NK-92 treated with Interleukin-12 subunit alpha and Interleukin-12 subunit beta, amount 100 ng/mL, for 24 hours (cell line): ENCODE measurements around the gene KCNA10.
A peak's percentile ranks its signal among the peaks of the same experiment; 100 is the strongest.
"Not testable (repeated sequence)": the region's sequence is repeated elsewhere in the genome, so short reads cannot be mapped to it uniquely, and the experiment has no call there.

Source experiments
- DNase-seq: peaks from one replicate; lab custom pipeline; 2025; lab: John Stamatoyannopoulos, UW

KCNA10 gene

DNA sequence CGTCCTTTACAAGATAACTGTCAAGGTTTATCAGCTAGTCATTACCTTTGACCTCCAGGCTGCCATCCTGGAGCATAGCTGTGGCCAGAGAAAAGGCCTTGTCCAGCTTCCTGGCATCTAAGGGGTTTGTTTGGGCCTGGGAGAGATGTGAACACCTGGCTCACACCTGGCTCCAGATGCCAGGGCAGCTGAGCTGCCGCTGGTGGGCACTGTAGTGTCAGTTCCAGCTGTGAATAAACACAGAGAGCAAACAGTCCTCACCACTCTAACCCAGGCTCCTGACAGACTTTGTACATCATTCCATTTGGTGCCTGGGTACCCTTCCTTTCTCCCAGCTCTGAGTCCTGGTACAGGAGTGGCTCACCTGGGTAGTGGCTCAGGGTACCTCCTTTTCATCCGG, 14.3 kb upstream of the KCNA10 start:
- no peak for DNase-seq

DNA sequence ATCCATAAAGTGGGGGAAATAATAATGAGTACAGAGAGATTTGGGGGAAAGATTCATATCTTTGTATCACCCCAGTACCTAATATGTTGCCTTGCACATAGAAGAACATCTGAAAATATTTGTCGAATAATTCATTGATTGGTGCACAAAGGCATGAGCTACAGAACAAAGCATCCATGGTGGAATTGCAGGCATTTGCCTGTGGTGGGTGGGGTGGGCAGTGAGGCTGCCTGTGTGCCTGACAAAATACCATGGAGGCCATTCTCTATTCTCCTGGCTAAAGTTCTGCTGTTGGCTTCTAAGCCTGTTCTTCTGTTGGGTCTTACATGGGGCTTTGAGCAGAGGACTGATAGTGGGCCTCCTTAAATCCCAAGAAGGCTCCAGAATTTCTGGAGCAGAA, 10.0 kb upstream of the KCNA10 start:
- no peak for DNase-seq

DNA sequence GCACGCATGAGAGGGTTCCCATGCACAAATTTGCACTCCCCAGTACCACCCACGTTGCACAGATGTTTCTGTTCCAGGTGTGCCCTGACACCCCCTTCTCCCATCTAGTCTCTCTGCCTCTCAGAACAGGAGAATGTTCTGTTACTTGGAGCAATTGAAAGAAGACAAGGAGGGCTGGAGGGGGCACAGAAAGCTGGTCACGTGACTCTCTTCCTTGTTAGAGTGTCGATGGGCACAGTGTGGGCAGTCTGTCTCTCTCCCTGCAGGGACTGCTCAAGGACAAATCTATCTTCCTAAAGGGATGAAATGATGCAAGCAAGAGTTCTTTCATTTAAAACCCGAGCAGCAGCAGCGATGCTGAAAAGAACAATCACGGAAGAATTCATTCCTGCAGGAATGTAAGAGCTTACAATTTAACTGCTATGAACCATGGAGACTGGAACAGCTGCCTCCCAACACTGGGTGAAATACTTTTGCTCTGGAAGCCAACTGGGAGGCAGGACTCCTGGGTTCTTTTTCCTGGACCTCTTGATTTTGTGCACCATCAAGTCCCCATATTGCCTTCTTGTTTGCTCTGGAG, 7.3 kb upstream of the KCNA10 start:
- DNase-seq = no peak

DNA sequence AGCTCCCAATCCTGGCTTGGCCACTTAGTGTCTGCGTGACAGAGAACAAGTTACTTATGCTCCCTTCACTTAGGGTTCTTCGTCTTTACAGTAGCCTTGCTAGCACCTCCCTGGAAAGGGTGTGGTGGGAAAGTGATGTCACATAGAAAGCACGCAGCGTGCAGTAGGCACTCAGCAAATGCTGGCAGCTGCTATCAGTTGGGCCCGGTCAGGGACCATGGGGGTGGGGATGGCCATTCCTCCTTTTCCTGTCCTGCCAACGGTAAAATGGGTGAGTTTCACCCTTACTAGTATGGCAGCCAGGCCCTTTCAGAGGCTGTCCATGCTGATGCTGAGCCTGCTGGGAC, 6.2 kb upstream of the KCNA10 start:
- no peak for DNase-seq

DNA sequence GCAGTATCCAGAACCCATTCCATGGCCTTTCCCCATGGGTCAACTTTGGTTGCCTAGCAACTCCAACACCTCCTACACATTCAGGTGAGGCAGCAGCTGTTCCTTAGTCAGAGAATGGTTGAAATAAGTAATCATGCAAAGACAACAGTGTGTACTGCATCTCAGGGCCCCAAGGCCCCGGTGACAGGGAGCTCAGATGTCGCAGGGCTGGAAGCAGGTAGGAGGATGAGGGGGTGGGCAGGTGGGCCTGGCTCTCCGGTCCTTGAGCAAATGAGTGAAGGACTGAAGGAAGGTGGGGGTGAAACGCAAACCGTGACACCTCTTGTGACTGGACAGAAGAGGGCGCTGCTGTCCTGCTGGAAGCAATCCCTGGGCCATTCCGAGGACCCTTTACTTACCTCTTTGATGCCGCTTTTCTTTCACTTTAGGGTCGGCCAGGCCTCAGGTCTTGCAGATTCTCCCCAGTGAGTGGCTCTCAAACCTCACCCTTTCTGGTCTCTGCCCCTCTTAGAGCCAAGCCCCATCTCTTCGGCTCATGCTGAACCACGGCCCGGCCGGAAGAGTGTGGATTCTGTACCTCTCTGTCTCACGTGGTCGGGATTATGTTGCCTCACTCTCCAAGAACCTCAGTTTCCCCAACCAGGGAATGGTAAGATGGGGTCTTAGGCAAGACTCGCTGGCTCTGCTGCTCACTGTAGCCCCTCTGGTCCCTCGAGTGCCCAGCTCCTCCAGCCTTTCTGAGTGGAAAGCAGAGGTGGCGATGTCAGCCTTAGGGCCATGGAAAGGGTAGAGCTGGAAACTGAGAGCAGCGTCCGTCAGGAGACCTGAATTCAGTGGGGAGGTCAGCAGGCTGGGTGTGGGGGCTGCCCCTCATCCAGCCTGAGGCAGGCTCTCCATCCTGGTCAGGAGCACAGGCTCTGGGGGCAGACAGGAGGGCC, 5.6 kb upstream of the KCNA10 start:
- DNase-seq = peak; percentile 39

DNA sequence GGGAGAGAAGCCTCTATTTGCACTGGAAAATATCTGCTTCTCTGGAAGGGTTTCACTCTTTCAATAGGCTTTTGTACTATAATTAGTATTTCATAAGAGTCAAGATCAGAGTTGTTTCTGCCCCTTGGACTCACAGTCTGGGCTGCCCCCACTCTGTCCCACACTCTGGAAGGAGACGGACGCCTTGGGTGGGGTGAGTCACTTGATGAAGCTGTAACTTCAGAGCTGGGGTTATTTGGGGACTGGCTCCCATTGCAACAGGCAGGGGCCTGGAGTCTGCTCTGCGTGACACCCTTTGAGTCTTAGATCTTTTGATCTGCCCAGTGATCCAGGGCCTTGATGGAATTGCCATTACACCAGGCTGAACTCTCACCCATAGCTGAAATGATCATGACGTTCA, 4.0 kb upstream of the KCNA10 start:
- no peak for DNase-seq

DNA sequence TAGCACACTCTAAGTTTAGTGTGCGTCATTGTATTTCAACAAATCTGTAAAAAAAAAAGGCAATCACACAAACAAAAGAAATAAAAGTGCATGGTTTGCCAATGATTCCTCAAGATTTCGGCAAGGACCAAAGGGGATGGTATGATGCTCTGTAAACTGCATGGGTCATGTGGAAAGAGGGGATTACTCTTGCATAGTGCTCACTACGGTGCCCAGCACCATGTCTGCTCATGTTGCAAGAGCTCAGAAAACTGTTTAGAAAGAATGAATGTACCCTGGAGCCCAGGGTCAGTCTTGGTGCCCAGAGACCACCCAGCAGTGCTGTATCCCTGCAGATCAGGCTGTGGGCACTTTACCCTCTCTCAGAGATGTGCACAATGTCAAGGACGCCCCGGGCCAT, 3.6 kb upstream of the KCNA10 start:
- no peak for DNase-seq

DNA sequence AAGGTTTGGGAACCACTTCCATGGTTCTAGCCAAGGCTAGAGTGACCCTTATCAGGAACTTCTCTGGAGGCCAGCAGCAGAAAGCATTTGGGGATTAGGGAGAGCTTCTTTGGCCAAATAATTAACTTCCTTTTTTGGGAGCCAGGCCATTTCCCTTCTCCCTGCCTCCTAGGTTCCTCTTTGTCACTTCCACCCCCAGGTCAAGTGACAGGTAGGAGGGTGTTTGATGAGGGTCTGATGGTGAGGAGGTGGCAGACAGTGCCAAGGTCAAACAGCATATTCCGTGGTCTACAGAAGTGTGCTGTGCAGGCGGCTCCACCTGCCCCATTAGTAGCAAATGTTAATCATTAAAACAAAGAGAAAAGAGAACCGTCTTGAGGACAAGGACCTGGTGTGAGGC, 1.9 kb upstream of the KCNA10 start:
- DNase-seq = no peak

DNA sequence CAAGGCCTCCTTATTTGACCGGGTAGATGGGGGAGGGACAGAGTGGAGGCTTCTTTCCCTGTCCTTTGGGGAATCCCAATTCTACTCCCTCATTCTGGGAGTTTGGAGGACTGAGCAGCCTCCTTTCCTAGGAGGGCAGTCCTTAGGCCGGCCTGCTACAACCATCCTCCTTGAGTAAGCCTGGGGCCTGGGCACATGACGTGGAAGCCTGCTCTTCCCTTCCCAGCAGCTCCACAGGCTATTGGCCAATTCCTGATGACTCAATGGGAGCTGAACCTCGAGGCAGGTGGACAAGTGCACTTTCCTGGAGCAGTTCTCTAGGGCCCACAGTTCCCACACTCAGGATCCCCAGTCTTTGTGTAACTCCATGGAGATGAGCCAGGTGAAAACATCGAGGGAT, 3.1 kb downstream of the KCNA10 start:
- no peak for DNase-seq

DNA sequence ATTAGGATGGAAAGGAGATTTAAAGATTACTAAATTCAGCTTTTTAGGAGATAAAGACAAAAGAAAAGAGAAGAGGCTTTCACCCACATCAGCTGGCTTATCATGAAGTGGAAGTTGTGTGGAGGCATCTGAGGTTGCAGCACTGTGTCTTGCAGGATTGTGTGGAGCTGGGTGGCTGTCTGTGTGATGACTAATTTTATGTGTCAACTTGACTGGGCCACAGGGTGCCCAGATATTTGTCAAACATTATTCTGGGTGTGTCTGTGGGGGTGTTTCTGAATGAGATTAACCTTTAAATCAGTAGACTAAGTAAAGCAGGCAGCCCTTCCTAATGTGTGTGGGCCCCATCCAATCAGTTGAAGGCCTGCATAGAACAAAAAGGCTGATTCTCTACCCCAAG, 3.9 kb downstream of the KCNA10 start:
- no peak for DNase-seq

DNA sequence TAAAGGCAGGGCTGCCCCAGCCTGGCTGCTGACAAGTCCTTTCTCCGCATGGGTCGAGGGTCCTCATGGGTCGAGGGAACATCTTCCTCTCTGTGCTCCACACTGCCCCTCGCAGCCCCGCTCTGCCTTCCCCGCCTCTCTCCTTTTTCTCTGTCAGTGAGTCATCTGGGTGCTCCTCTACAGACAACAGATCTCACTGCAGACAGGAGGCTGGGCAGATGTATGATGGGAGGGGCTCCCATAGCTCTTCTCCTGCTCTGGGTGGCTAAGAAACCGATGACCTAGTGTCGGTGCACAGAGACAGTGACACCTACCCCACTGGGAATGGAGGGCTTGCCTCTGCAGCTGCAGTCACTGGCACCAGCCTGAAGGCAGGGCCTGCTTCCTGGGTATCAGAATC, 5.5 kb downstream of the KCNA10 start:
- DNase-seq = no peak

DNA sequence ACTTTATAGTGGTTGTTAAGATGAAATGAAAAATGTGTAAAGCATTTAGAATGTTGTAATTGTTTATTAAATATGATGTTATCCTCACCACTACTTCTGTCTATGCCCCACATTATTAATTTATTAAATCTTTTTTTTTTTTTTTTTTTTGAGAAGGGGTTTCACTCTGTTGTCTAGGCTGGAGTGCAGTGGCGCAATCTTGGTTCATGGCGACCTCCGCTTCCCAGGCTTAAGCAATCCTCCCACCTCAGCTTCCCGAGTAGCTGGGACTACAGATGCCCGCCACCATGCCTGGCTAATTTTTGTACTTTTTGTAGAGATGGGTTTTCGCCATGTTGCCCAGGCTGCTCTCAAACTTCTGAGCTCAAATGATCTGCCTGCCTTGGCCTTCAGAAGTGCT, 7.5 kb downstream of the KCNA10 start:
- no peak for DNase-seq

DNA sequence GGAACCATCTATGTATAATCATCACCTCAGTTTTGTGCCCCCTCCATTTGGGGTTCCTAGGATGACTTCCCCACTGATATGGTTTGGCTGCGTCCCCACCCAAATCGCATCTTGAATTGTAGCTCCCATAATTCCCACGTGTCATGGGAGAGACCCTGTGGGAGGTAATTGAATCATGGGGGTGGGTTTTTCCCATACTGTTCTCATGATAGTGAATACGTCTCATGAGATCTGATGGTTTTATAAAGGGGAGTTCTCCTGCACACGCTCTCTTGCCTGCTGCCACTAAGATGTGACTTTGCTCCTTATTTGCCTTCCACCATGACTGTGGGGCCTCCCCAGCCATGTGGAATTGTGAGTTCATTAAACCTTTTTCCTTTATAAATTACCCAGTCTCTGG, 8.1 kb downstream of the KCNA10 start:
- not testable (repeated sequence) for DNase-seq

DNA sequence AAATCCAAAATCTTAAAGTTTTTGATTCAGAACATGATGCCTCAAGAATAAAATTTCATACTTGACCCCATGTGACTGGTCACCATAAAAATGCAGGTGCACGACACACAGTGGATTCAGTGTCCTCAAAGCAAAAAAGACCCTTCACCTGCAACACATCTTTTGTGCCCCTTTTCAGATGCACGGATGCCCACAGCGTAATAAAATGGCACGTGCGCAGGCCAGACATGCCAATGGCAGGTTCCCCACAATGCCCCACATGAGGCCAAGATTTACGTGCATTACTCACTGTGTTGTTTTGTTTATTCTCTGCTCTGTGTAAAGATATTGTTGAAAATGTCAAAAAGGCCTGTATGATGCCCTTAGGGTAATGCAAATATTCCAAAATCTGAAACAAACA, 9.3 kb downstream of the KCNA10 start:
- no peak for DNase-seq

DNA sequence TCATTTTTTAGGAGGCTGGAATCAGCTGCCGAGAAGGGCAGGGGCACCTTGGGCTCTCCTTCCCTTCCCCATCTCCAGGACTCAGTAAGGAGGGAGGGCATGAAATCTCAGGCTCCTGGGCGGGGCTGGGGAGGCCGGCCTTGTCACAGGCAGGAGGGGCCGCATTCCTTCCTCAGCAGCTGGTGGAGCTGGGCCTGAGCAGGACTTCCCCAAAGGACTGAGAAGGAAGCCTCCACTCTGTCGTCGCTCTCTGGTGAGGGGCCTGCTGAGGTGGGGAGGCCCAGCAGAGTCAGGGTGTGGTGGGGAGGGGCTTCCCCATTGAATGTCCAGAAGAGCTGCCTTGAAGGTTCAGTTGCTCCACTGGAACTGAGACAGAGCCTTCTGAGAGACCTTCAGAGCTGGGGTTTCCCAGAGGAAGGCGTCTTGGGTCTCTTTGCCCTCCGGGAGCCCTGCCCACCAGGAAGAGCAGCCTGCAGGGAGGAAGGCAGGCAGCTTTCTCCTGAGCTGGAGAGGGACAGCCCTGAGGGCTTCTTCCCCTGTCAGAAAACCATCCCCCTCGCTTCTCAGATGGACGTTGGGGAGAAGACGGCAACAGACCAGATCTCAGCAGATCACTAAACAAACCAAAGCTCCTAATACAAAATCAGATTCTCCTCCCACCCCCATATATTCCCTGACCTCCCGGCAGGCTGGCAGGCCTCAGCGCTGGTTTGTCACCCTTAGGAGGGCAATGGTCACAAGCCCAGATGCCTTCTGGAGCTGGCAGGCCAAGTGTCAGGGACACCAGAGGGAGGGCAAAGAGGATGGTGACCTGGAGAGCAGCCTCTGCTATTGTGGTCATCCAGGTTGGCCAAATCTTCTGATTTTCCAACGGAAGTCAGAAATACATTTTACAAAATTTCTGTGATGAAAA, 10.7 kb downstream of the KCNA10 start:
- DNase-seq = no peak

DNA sequence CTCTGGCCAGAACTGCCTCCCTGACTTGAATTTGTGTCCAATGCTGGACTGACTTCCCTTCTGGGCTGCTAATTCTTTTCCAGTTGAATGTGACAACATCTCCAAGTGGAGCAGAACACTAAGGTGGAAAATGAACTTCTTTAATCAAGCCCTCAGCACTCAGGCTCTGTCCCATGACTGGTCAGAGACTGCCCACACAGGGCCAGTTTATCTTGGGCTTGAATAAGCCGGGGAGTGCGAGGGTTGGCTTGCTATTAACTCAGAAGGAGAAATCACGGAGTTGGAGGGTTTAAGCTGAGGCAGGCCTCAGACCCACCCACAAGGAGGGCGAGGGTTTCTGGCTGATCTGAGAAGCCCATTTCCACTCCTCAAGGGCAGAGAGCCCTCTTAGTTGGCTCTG, 12.4 kb downstream of the KCNA10 start:
- DNase-seq = no peak

DNA sequence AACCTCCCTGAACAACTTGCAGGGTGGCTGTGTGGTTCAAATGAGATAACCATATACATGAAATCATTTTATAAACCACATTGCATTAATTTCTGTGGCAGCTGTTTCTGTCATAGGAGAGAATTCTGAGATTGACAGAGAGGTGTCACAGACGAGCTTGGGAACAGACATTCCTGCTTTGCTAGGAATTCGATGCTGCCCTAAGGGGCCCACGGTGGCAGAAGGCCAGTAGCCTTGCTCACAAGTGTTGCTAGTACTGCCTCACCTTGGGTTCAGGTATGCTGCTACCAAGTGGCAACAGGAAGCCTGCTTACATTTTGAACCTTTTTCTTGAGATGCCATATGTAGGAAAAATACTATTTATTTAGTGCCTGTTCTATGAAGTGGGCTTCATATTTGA, 13.4 kb downstream of the KCNA10 start:
- no peak for DNase-seq

DNA sequence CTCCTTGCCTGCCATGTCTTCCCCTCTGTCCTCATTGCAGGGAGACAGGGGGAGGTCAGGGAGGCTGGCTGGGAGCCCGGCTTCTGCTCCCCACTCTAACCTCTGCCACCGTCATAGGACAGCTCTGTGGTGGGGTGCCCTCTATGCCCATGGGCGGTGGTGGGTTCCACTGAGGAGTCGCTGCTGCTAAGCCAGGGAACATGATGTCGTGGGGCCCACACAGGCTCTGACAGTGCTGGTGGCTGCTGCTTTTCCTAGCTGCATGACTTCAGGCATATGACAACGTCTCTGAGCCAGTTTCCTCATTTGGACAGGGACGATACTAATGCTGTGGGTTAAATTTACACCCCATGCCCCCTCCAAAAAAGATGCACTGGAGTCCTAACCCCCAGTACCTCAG, 14.7 kb downstream of the KCNA10 start:
- DNase-seq = no peak

DNA sequence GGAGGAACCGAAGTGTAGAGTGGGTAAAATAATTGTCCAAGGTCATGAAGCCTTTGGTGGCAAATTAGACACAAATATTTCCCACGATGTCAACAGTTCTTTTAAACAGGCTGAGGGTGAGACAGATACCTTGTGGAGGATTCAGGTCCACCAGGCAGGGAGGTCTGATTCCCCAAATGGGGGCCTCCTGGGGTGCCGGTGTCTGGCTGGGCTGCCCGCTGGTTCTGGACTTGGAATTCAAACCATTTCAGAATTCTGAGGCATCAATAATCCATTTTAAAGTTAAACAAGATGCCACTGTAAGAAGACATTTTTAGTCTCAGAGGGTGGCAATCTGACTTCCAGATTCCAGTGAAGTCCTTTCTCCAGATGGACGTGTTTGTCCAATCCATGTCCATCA, 15.5 kb downstream of the KCNA10 start:
- DNase-seq = no peak

DNA sequence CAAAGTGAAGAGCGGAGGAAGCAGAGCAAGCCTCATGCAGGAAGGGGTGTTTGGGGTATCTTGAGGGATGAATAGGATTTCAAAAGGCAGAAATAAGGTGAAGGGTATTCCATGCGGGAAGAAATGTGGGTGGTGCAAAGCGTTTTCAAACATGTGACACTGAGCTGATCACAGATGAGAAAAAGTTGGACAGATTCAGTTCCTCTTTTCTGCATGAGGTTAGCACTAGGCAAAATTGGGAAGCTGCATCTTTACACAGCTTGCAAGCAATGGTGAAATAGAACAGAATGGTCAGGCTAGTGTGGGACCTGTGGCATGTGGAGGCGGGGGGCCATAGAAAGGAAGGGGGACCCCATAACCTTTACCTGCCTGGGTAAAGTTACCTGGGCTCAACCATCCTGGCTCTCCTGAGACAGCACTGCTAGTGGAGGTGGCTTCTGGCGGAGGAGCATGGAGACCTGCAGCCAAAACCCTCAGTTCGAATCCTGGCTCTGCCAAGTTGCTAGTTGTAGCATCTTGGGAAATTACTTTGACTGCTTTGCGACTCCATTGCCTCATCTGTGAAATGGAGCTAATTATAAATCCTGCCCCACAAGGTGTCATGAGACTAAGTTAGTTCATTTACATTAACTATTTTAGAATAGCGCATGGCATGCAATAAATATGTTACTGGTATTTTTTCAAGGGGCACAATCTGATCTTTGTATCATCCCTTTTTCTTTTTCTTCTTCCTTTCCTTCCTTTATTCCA, 16.4 kb downstream of the KCNA10 start:
- DNase-seq = no peak

DNA sequence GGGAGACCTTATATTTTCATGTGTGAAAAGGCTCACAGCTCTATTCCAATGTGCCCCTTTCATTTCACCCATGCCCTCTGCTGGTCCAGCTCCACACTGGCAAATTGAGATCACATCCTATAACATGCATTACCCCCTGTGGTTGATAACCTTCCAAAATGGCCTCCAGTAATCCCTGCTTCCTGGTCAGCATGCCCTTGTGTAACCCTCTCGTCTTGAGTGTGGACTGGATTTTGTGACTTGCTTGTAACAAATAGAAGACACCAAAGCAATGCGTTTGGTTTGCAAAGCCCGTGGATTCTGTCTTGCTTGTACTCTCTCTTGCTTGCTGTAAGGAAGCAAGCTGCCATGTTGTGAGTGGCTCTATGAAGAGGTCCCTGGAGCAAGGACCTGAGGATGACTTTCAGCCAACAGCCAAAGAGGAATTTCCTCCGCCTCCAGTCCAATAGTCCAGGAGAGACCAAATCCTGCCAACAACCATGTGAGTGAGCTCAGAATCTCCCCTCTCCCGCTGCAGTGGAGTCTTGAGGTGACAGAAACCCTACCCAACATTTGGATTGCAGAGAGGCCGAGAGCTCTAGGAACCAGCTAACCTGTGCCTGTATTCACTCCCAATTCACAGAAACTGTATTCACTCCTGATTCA, 17.4 kb downstream of the KCNA10 start:
- no peak for DNase-seq

DNA sequence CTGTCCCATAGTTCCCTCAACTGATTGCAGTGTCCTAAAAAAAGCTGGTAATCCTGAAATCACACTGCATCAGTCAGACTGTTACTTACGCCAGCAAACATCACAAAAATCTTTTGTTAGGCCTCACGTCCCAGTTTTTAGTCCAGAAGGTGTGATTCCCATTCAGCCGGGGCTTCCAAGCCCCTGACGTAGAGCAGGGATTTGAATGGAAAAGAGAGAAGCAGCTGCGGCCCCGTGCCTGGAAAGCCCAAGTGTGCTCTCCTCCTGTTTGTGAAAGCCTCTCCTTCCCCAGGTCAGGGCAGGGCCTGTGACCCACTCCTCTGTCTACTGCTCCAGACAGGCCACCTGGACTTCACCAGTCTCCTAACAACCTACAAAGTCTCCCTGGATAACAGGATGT, 20.7 kb downstream of the KCNA10 start:
- DNase-seq = no peak
